Right renal cortex interstitium (tissue), 3 donors: ENCODE data around the gene STK38L. TPM values are rescaled to one million over a fixed set of nuclear protein-coding genes. Genes with fewer than 3 reads are reported as not detected.
"Not testable (repeated sequence)": the region's sequence is repeated elsewhere in the genome, so short reads cannot be mapped to it uniquely, and the experiment has no call there.

Experiments
- DNase-seq, 3 donors: peaks; one replicate each; pipeline ENCODE4 v3.0.0-alpha.2; 2013; ENCODE audit warnings: low read depth in 3 of 3, low spot score in 2 of 3
- polyA plus RNA-seq, 3 donors: library from polyadenylated mRNA; unstranded; fragments of 120-200 nt; gene quantifications; one replicate each; pipeline ENCODE4 v1.2.1, GENCODE V29; 2013; ENCODE audit not compliant: insufficient read length in 3 of 3

The STK38L gene
- polyA plus RNA-seq, 3 donors = 43.0 to 53.7 (median 50.4) TPM

GRCh38 chr12:27221625-27222387, 22.3 kb upstream of the STK38L start:
- no peak for DNase-seq

- DNase-seq = no peak
Observed at GRCh38 chr12:27226407-27226929, 17.6 kb upstream of the STK38L start.

- no peak for DNase-seq
Observed at GRCh38 chr12:27229367-27229766, 14.7 kb upstream of the STK38L start.

GRCh38 chr12:27231374-27231773, 12.7 kb upstream of the STK38L start:
- DNase-seq = not testable (repeated sequence)

GRCh38 chr12:27233814-27234213, 10.3 kb upstream of the STK38L start:
- DNase-seq = no peak

GRCh38 chr12:27236498-27236897, 7.6 kb upstream of the STK38L start:
- DNase-seq = no peak

- no peak for DNase-seq
Observed at GRCh38 chr12:27237790-27238771, 6.0 kb upstream of the STK38L start.

GRCh38 chr12:27243006-27243405, 1.1 kb upstream of the STK38L start:
- no peak for DNase-seq

- peak in 2 of 3 donors; percentile 13 to 33 for DNase-seq
Observed at GRCh38 chr12:27244689-27245488, 803 bp downstream of the STK38L start.

GRCh38 chr12:27246141-27246540, 2.1 kb downstream of the STK38L start:
- no peak for DNase-seq

- no peak for DNase-seq
Observed at GRCh38 chr12:27246774-27247173, 2.7 kb downstream of the STK38L start.

- DNase-seq = no peak
Observed at GRCh38 chr12:27252934-27253333, 8.8 kb downstream of the STK38L start.

- no peak for DNase-seq
Observed at GRCh38 chr12:27253347-27253746, 9.3 kb downstream of the STK38L start.

GRCh38 chr12:27255806-27256205, 11.7 kb downstream of the STK38L start:
- no peak for DNase-seq

- DNase-seq = no peak
Observed at GRCh38 chr12:27257104-27257843, 13.2 kb downstream of the STK38L start.

GRCh38 chr12:27260746-27261145, 16.7 kb downstream of the STK38L start:
- no peak for DNase-seq

GRCh38 chr12:27261866-27262265, 17.8 kb downstream of the STK38L start:
- no peak for DNase-seq

- no peak for DNase-seq
Observed at GRCh38 chr12:27270148-27270547, 26.1 kb downstream of the STK38L start.

- DNase-seq = no peak
Observed at GRCh38 chr12:27271206-27271605, 27.1 kb downstream of the STK38L start.
